GM20431 (cell line): ENCODE results near the gene DCAF8.
"Not testable (repeated sequence)": the region's sequence is repeated elsewhere in the genome, so short reads cannot be mapped to it uniquely, and the experiment has no call there.

Experiments
- in situ Hi-C: fragments of 300-500 bp; cut with MseI, MboI; formaldehyde crosslinking; loops from one replicate; pipeline ENCODE4 v1.15.0; 2020; ENCODE audit warnings: low sequenced_read_pairs; ENCODE audit not compliant: unreplicated experiment

The DCAF8 gene

DNA sequence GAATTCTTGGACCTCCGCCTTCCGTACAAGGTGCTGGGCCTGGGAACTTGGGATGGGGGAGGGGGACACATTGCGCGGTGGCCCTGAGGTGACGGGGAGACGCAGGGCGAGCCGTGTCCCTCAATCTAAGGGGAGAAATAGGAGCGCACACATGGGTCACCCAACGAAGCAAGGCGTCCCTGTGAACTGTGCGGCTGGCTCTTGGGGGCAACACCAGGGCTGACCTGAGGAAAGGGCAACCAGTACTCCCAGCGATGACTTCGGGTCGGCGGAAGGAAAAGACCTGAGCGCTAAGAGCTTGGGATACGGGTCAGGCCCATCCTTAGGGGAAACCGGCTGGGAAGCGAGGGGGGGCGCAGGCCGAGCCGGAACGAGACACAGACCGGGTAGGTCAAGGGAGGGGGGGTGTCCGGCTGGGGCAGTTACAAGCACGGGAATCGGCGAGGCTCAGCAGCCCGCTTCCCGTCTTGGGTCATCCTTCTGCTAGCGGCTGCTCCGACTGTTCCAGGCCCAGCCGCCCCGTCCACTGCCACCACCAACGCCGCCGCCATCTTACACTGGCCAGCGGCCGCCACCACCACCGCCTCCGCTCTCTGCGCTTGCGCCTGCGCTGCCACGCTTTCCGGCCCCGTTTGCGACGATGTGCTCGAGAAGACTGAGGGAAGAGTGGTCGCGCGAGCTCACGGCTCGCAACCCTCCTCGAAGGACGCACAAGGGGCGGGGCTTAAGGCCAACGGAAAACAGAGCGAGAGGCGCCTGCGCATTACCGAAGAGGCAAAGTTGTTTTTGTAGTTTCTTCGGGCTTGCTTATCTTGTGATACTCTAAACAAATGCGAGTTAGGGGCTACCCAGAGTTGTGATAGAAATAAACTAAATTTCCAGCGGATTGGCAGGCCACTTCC is at the start of gene DCAF8:
DCAF8 (minus strand) TSS at position 657 of the 902 bp plus-strand sequence. CDS start 18,541 bp downstream, outside the sequence.
- in situ Hi-C loops = no loop called here

DNA sequence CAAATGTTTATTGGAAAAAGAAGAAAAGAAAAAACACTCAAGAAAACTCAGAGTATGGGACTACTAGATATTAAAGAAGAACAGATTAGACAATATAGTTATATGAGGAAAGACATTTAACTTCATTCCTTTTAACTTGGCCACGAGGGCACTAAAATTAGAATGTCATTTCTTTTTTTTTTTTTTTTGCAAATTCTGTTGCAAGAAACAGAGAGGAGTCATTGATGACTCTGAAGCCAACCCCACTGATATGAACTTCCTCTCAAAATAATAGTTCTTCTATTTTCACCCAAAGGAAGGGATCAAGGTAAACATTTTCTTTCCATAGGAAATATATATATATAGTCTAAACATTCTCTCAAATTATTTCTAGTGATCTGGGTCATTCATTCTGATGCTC is 47.2 kb upstream of the DCAF8 start:
- in situ Hi-C loops = no loop called here

- in situ Hi-C loops = no loop called here
Observed at GRCh38 chr1:160309185-160309557, 46.8 kb upstream of the DCAF8 start.

GRCh38 chr1:160308451-160309184 is 46.3 kb upstream of the DCAF8 start:
- in situ Hi-C loops = no loop called here

DNA sequence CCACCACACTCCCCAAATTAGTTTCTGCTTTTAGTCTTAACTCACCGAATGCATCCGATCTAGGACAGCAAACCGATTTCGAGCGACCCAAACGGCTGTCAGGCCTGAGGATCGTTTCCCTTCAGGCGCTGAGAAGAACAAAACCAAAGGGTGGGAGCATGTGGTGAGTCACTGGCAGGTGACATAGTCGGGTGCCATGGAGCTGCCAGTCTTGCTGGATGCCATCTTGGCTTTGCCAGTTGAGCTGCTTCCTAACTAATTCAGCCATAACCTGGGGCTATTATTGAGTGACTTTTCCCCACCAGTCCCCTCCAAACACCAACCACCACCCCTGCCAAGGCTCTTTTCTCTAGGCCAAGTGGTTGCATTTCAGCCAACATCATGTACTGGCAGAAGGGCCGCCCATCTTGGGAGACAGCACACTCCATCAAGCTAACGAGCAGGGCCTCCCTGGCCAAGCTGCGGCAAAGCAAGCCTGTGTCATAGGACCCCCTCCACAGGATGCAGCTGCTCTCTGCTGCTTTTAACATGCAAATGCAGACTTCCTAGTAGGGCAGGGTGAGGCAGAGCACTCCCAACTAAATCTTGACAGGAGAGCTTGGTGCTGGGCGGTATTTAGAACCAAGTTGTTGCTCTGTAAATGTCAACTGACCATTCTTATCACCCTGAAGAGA is 44.9 kb upstream of the DCAF8 start:
- in situ Hi-C loops = no loop called here

DNA sequence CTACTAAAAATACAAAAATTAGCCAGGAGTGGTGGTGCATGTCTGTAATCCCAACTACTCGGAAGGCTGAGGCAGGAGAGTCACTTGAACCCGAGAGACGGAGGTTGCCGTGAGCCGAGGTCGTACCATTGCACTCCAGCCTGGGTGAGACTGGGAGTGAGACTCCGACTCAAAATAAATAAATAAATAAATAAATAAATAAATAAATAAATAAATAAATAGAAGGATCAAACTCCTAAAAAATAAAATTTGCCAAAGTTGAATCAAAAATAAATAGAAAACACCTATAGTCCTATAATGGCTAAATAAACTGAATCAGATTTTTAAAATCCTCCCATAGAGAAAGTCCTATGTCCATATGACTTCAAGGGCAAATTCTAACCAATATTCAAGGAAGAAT is 37.8 kb upstream of the DCAF8 start:
- in situ Hi-C loops = no loop called here

- in situ Hi-C loops = no loop called here
Observed at GRCh38 chr1:160296036-160296435, 33.7 kb upstream of the DCAF8 start.

DNA sequence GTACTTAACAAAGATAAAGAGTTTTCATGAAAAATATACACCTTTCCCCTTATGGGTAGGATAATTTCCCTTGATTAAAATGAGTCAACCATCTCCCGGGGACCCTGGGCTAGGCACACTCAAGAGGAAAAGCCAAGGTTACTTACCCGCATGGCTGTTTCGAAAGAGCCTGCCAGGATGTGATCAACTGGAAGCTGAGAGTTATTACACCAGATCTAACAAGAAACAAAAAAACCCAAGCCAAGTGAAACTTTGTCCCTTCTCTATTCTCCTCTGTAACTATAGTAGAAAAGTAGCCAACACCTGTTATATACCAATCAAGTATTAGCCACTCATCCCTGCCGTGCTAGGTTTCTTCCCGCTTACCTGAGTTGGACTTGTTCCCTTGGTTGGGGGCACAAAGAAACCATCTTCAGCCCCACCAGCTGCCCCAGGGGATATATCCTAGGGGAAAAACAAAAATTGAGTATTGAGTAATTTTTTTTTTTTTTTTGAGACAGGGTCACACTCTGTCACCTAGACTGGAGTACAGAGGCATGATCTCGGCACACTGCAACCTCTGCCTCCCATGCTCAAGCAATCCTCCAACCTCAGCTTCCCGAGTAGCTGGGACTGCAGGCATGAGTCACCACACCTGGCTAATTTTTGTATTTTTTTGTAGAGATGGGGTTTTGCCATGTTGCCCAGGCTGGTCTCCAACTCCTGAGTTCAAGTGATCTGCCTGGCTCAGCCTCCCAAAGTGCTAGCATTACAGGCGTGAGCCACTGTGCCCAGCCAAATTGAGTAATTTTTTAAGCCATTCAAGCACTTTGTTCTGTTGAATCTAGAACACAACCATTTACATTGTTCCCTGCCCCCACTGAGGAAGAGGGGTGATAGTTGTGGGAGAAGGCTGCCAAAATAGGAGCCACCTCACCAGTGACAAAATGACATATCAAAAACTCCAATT is 30.9 kb upstream of the DCAF8 start:
- in situ Hi-C loops = no loop called here

- in situ Hi-C loops = no loop called here
Observed at GRCh38 chr1:160291248-160292220, 29.2 kb upstream of the DCAF8 start.

- in situ Hi-C loops = not testable (repeated sequence)
Observed at GRCh38 chr1:160287769-160288168, 25.4 kb upstream of the DCAF8 start.

GRCh38 chr1:160285506-160285905 is 23.2 kb upstream of the DCAF8 start:
- in situ Hi-C loops = no loop called here

- in situ Hi-C loops = no loop called here
Observed at GRCh38 chr1:160284782-160285344, 22.5 kb upstream of the DCAF8 start, which contains the start of gene PEX19. PEX19 (minus strand) TSS chr1:160285133; CDS start chr1:160285124, 9 bp downstream.

DNA sequence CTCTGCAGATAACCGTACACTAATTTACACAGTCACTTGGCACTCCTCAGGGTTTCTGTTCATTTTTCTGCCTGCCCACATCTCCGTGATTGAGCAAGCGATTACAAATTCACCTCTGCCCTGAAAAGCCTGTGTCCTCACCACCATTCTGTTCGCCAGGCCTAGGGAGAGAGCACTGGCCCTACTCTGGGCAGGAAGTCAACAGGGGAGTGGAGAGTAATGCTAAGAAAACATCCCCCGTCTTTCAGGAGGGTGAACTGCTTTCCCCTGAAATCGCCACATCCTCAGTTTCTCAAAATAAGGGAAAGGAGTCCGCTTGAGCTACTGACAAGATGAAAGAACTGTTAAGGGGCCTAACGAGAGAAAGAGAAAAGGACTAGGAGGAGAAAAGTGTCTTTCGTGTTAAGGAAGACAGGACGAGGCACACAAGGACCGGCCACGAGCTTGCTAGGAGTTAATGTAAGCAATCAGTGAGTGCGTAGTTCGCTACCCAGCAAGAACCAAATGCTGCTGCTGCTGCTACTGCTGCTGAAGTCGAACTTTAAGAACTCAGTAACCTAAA is 22.0 kb upstream of the DCAF8 start:
- in situ Hi-C loops = no loop called here

DNA sequence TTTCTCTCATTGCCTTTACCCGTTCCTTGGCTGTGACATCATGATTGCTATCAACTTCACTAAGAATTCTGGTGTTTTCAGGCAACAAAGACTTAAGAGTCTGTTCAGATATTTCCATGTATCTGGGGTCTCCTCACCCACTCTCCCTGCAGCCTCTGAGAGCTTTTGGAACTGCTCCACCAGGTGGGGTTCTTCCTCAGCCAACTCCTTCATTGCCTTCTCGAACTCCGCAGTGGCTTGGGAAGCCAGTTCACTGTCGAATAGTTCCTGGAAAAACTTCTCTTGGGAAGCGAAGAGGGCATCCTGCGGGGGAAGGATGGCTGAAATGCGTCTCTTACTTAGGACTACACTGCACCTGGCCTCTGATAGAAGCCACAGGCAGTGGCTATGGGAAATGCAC is 20.5 kb upstream of the DCAF8 start:
- in situ Hi-C loops = no loop called here

DNA sequence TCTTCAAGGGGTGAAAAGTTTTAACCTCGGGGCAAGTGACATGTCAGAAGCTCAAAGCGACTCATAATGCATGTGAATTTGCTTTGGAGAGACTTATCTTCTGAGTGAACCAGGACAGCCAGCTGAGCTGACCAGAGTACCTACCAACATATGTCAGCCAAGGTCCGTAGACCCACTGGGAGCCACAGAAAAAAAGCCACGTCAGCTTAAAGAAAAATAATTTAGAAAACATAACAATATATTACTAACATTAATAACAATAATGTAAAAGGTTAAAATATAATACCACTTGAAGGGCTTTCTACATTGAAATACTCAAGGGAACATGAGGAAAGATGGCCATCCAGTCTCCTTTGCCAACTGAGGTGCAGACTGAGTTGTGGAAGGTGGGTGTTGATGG is 15.6 kb upstream of the DCAF8 start:
- in situ Hi-C loops = no loop called here

- in situ Hi-C loops = no loop called here
Observed at GRCh38 chr1:160277330-160277729, 15.0 kb upstream of the DCAF8 start.

DNA sequence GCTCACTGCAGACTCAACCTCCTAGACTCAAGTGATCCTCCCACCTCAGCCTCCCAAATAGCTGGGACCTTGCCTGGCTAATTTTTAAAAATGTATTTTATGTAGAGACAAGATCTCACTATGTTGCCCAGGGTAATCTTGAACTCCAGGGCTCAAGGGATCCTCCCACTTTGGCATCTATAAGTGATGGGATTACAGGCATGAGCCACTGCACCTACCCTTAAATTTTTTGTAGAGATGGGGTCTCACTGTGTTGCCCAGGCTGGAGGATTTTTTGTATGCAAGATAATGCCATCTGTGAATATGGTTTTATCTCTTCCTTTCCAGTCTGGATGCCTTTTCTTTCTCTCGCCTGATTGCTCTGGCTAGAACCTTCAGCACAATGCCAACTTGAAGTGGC is 8.7 kb upstream of the DCAF8 start:
- in situ Hi-C loops = no loop called here
